CMK (cell line): ENCODE data around the gene ARHGAP15.
"Not testable (repeated sequence)": the region's sequence is repeated elsewhere in the genome, so short reads cannot be mapped to it uniquely, and the experiment has no call there.

ENCODE experiments used
- DNase-seq: peaks from one replicate; pipeline ENCODE4 v3.0.0-alpha.2; 2010; ENCODE audit warnings: low read depth

ARHGAP15 gene

GRCh38 chr2:143128681-143129580 lies at the start of gene ARHGAP15:
TSS of gene ARHGAP15 (plus strand) at chr2:143129419.
- DNase-seq = peak; percentile 47

DNA sequence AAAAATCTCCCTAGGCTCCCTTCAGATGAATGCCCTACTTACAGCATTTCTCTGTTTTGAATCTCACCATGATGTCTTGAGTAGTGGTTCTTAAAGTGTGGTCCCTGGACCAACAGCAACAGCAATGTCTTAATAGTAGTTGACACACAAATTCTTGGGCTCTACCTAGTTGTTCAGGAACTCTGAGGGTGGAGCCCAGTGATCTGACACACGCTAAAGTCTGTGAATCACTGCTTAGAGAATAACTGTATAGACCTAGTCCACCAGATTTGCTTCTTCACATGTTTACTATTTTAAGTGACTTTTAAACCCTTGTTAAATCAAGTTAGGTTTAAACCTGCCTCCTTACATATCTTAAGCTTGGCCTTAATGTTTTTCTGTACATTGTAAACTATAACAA lies 47.6 kb upstream of the ARHGAP15 start:
- no peak for DNase-seq

DNA sequence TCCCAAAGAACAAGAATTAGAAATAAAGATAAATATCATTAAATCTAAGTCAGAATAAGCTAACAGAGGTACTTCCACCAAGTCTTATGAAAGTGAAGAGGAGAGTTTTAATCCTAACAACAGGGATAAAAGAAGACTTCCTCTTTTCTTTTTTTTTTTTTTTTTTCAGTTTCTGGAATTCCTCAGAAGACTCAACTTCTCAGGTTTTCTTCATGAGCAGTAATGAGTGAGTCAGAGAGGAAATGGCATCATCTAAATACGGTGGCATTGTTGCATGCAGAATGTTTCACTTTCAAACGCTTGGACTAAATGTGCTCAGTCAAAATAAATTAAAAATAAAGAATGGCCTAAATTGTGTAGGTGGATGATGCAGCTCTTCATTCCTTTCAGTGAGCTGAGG lies 45.6 kb upstream of the ARHGAP15 start:
- DNase-seq = no peak

- DNase-seq = no peak
These were observed 44.8 kb upstream of the ARHGAP15 start for GRCh38 chr2:143084462-143084861.

GRCh38 chr2:143085125-143085784 lies 44.0 kb upstream of the ARHGAP15 start:
- DNase-seq = no peak

DNA sequence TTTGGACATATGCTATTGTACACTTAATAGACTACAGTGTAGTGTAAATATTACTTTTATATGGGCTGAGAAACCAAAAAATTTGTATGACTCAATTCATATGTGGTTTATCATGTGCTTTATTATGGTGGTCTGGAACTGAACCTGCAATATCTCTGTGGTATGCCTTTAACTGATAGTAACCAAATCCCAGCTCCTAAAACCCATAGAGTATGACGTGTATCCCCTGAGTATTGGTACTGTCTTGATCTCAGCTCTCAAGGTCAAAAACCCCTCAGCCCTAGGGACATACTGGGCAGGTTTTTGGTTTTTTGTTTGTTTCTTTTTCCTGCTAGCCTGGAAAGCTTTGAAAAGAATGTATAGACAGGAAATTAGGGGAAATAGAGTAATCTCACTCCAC lies 42.2 kb upstream of the ARHGAP15 start:
- DNase-seq = no peak

GRCh38 chr2:143088388-143088787 lies 40.8 kb upstream of the ARHGAP15 start:
- no peak for DNase-seq

GRCh38 chr2:143089520-143089919 lies 39.7 kb upstream of the ARHGAP15 start:
- not testable (repeated sequence) for DNase-seq

GRCh38 chr2:143110758-143111428 lies 18.3 kb upstream of the ARHGAP15 start:
- peak; percentile 39 for DNase-seq

DNA sequence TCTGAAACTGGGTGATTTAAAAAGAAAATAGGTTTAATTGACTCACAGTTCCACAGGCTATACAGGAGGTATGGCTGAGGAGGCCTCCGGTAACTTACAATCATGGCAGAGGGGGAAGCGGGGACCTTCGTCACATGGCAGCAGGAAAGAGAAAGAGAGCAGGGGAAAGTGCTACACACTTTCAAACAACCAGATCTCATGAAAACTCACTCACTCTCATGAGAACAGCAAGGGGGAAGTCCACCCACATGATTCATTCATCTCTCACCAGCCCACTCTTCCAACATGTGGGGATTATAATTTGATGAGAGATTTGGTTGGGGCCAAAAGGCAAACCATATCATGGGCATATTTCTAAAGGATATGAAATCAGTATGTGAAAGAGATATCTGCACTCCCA lies 12.0 kb upstream of the ARHGAP15 start:
- DNase-seq = no peak

GRCh38 chr2:143121079-143121478 lies 8.1 kb upstream of the ARHGAP15 start:
- DNase-seq = no peak

- DNase-seq = no peak
These were observed 7.3 kb upstream of the ARHGAP15 start for GRCh38 chr2:143121957-143122356.

- DNase-seq = no peak
These were observed 5.3 kb upstream of the ARHGAP15 start for GRCh38 chr2:143123911-143124310.

- DNase-seq = no peak
These were observed 4.8 kb upstream of the ARHGAP15 start for GRCh38 chr2:143124445-143124844.

DNA sequence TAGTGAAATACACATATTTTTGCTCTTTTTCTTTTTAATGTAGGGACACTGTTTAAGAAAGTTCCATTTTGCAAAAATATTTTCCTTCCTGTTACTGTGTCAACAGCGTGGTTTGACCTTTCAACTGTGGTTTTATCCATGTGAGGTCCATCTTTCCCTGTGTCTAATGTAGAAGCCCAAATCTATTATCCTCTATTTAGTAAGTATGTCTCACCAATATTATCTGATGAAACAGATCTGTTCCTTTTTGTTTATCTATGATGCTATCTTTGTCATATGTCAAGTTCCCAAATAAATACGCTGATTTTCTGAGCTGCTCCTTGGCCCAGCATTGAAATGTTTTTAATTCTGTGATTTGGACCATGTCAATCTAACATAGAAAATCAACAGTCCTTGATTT lies 3.5 kb upstream of the ARHGAP15 start:
- no peak for DNase-seq

GRCh38 chr2:143132355-143132754 lies 3.1 kb downstream of the ARHGAP15 start:
- peak; percentile 27 for DNase-seq

DNA sequence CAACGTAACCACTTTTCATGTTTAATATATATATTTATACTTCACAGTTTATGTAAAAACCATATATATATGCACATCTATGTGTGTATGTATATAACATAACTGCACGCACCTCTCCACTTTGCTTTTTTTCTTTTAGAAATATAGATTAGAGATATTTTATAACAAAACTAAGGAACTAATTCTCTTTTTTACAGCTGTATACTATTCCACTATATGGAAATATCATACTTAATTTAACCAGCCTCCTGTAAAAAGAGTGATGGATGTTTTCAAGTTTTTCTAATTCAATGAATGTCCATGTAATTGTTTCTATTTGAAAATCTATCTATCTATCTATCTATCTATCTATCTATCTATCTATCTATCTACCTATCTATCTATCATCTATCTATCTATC lies 4.6 kb downstream of the ARHGAP15 start:
- DNase-seq = no peak

GRCh38 chr2:143138292-143138691 lies 9.1 kb downstream of the ARHGAP15 start:
- no peak for DNase-seq

- no peak for DNase-seq
These were observed 10.7 kb downstream of the ARHGAP15 start for GRCh38 chr2:143139835-143140393.

GRCh38 chr2:143140864-143141661 lies 11.8 kb downstream of the ARHGAP15 start:
- no peak for DNase-seq

DNA sequence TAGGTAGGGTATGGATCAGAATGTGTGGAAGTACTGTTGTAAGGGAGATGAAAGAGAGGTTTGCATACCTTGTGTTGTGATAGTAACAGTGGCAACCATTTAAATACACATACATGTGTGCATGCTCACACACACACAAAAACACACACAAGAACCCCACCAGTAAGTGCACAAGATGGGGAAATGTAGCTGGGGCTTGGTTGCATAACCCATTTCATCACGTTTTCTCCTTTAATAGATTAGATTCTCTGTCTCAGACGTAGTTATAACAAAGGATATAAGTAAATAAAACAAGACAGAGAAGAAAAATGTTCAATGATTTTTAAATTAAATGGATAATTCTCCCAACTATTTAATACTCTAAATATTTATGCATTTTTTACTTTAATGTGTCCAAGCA lies 13.4 kb downstream of the ARHGAP15 start:
- DNase-seq = no peak
